HL-60 (cell line): ENCODE results near the gene NTN1.
"Not testable (repeated sequence)": the region's sequence is repeated elsewhere in the genome, so short reads cannot be mapped to it uniquely, and the experiment has no call there.

Experiments used
- GABPA ChIP-seq: IDR thresholded peaks from 2 replicates; pipeline ENCODE4 v1.6.1; 2012; ENCODE audit warnings: low read depth
- POLR2AphosphoS5 ChIP-seq: IDR thresholded peaks from 2 replicates; pipeline ENCODE4 v1.6.1; 2012; ENCODE audit warnings: low read depth
- SPI1 ChIP-seq: IDR thresholded peaks from 2 replicates; pipeline ENCODE4 v1.6.1; 2012; ENCODE audit warnings: low read depth, mild to moderate bottlenecking, borderline replicate concordance
- TF ChIP-seq, protein P1 (sequence below): IDR thresholded peaks from one replicate; pipeline ENCODE4 v1.5.1; 2011; ENCODE audit warnings: low read length, control low read depth, inconsistent platforms; ENCODE audit not compliant: insufficient read depth
- TF ChIP-seq, protein P2 (sequence below): IDR thresholded peaks from 2 replicates; pipeline ENCODE4 v1.6.1; 2012; ENCODE audit warnings: low read depth; ENCODE audit not compliant: insufficient replicate concordance

- TF ChIP-seq, protein P1, sequence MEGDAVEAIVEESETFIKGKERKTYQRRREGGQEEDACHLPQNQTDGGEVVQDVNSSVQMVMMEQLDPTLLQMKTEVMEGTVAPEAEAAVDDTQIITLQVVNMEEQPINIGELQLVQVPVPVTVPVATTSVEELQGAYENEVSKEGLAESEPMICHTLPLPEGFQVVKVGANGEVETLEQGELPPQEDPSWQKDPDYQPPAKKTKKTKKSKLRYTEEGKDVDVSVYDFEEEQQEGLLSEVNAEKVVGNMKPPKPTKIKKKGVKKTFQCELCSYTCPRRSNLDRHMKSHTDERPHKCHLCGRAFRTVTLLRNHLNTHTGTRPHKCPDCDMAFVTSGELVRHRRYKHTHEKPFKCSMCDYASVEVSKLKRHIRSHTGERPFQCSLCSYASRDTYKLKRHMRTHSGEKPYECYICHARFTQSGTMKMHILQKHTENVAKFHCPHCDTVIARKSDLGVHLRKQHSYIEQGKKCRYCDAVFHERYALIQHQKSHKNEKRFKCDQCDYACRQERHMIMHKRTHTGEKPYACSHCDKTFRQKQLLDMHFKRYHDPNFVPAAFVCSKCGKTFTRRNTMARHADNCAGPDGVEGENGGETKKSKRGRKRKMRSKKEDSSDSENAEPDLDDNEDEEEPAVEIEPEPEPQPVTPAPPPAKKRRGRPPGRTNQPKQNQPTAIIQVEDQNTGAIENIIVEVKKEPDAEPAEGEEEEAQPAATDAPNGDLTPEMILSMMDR = not testable (repeated sequence)
- not testable (repeated sequence) for TF ChIP-seq SPI1, POLR2AphosphoS5, GABPA
- TF ChIP-seq, protein P2, sequence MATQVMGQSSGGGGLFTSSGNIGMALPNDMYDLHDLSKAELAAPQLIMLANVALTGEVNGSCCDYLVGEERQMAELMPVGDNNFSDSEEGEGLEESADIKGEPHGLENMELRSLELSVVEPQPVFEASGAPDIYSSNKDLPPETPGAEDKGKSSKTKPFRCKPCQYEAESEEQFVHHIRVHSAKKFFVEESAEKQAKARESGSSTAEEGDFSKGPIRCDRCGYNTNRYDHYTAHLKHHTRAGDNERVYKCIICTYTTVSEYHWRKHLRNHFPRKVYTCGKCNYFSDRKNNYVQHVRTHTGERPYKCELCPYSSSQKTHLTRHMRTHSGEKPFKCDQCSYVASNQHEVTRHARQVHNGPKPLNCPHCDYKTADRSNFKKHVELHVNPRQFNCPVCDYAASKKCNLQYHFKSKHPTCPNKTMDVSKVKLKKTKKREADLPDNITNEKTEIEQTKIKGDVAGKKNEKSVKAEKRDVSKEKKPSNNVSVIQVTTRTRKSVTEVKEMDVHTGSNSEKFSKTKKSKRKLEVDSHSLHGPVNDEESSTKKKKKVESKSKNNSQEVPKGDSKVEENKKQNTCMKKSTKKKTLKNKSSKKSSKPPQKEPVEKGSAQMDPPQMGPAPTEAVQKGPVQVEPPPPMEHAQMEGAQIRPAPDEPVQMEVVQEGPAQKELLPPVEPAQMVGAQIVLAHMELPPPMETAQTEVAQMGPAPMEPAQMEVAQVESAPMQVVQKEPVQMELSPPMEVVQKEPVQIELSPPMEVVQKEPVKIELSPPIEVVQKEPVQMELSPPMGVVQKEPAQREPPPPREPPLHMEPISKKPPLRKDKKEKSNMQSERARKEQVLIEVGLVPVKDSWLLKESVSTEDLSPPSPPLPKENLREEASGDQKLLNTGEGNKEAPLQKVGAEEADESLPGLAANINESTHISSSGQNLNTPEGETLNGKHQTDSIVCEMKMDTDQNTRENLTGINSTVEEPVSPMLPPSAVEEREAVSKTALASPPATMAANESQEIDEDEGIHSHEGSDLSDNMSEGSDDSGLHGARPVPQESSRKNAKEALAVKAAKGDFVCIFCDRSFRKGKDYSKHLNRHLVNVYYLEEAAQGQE = not testable (repeated sequence)
Measured at GRCh38 chr17:9103193-9103592, 81.9 kb downstream of the NTN1 start.
